Measurements from ENCODE around the gene CCNY.

The CCNY gene

GRCh38 chr10:35316218-35316967 lies 19.9 kb upstream of the CCNY start:
- TF ChIP-seq REST (IDR thresholded peaks at IDR 0.05; ENCODE audit: insufficient read depth in 1 of 2, low read depth in 2 of 2, low read length in 2 of 2) (no peak), FOXP2 (optimal IDR thresholded peaks at IDR 0.05; ENCODE audit: borderline replicate concordance, extremely low read depth, extremely low read length, insufficient read depth) (no peak), SIN3A (IDR thresholded peaks at IDR 0.05; ENCODE audit: borderline replicate concordance, insufficient read depth, low read length) (no peak), TAF1 (IDR thresholded peaks at IDR 0.05; ENCODE audit: borderline replicate concordance, insufficient read depth, low read length) (no peak), POLR2AphosphoS5 (IDR thresholded peaks at IDR 0.05; ENCODE audit: low read depth, low read length) (no peak)

GRCh38 chr10:35318551-35318950 lies 17.8 kb upstream of the CCNY start:
- TF ChIP-seq SIN3A (IDR thresholded peaks at IDR 0.05; ENCODE audit: borderline replicate concordance, insufficient read depth, low read length), result no peak
- no peak for TF ChIP-seq POLR2AphosphoS5 (IDR thresholded peaks at IDR 0.05; ENCODE audit: low read depth, low read length)
- no peak for TF ChIP-seq FOXP2 (optimal IDR thresholded peaks at IDR 0.05; ENCODE audit: borderline replicate concordance, extremely low read depth, extremely low read length, insufficient read depth)
- no peak for TF ChIP-seq TAF1 (IDR thresholded peaks at IDR 0.05; ENCODE audit: borderline replicate concordance, insufficient read depth, low read length)
- TF ChIP-seq REST (IDR thresholded peaks at IDR 0.05; ENCODE audit: insufficient read depth in 1 of 2, low read depth in 2 of 2, low read length in 2 of 2), result no peak

- TF ChIP-seq TAF1 (IDR thresholded peaks at IDR 0.05; ENCODE audit: borderline replicate concordance, insufficient read depth, low read length) (no peak), FOXP2 (optimal IDR thresholded peaks at IDR 0.05; ENCODE audit: borderline replicate concordance, extremely low read depth, extremely low read length, insufficient read depth) (no peak), REST (IDR thresholded peaks at IDR 0.05; ENCODE audit: insufficient read depth in 1 of 2, low read depth in 2 of 2, low read length in 2 of 2) (no peak), POLR2AphosphoS5 (IDR thresholded peaks at IDR 0.05; ENCODE audit: low read depth, low read length) (no peak), SIN3A (IDR thresholded peaks at IDR 0.05; ENCODE audit: borderline replicate concordance, insufficient read depth, low read length) (no peak)
Measured at GRCh38 chr10:35320341-35320740, 16.0 kb upstream of the CCNY start.

- TF ChIP-seq SIN3A (IDR thresholded peaks at IDR 0.05; ENCODE audit: borderline replicate concordance, insufficient read depth, low read length), result no peak
- TF ChIP-seq FOXP2 (optimal IDR thresholded peaks at IDR 0.05; ENCODE audit: borderline replicate concordance, extremely low read depth, extremely low read length, insufficient read depth), result no peak
- TF ChIP-seq POLR2AphosphoS5 (IDR thresholded peaks at IDR 0.05; ENCODE audit: low read depth, low read length), result no peak
- TF ChIP-seq REST (IDR thresholded peaks at IDR 0.05; ENCODE audit: insufficient read depth in 1 of 2, low read depth in 2 of 2, low read length in 2 of 2), result no peak
- TF ChIP-seq TAF1 (IDR thresholded peaks at IDR 0.05; ENCODE audit: borderline replicate concordance, insufficient read depth, low read length), result no peak
Measured at GRCh38 chr10:35322636-35323035, 13.7 kb upstream of the CCNY start.
